Head of caudate nucleus (tissue), 42 donors: ENCODE data around the gene KIF4A.
"Not testable (repeated sequence)": the region's sequence is repeated elsewhere in the genome, so short reads cannot be mapped to it uniquely, and the experiment has no call there.

Experiments
- DNase-seq, 42 donors: peaks; one replicate each; pipeline versions ENCODE4 v3.0.0 to v3.0.0-alpha.2; 2020 to 2021; ENCODE audit warnings: mixed read lengths in 7 of 42
- intact Hi-C: fragments of 100-400 bp; cut with DNase I; formaldehyde crosslinking; loops from one replicate; pipeline ENCODE4 v1.15.0; 2022

The KIF4A gene

DNA sequence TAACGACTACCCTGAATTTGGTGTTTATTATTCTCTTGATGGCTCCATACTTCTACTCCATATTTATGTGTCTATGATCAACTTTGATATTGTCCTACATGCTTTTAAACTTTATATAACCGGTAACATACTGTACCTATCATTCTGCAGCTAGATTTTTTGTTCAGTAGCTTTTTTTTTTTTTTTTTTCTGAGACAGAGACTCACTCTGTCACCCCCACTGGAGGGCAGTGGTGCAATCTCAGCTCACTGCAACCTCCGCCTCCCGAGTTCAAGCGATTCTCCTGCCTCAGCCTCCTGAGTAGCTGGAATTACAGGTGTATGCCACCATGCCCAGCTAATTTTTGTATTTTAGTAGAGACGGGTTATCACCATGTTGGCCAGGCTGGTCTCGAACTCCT, 15.9 kb upstream of the KIF4A start:
- intact Hi-C loops, DNase-seq: not testable (repeated sequence)

DNA sequence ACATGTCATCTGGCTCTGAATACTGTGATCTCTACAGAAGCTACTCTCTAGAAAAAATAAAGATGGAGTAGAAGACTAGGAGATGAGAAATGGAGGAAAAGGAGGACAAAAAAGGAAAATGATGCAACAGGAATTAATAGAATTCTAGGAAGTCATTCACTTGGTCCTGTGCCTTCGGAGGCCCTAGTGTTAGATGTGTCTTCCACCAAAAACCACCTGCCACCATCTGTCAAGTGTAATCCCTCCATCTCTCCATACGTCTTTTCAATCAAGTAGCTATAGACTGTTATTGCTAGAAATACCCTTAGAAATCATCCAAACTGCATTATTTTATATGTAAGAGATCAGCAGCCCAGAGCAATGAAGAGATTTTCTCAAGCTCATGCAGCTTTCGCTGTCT, 10.8 kb upstream of the KIF4A start:
- no peak for DNase-seq
- intact Hi-C loops: no loop called here

DNA sequence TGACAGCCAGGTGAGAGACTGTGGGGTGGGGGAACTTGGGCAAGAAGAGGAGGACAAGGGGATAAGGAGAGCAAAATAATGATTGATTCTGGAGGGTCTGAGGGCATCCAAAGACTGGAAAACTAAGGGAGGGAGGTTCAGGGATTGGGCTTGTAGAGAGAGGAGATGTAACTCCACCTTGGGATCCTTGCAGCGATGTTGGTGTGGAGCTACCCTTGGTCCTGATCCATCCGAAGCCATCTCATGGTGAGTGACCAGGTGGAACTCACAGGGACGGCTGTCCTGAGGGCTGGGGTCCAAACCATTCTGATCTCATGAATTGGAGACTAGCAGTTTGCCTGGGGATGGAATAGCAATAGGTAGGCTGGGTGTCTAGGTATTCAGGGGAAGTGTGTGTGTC, 9.3 kb upstream of the KIF4A start:
- intact Hi-C loops: no loop called here
- DNase-seq: no peak

DNA sequence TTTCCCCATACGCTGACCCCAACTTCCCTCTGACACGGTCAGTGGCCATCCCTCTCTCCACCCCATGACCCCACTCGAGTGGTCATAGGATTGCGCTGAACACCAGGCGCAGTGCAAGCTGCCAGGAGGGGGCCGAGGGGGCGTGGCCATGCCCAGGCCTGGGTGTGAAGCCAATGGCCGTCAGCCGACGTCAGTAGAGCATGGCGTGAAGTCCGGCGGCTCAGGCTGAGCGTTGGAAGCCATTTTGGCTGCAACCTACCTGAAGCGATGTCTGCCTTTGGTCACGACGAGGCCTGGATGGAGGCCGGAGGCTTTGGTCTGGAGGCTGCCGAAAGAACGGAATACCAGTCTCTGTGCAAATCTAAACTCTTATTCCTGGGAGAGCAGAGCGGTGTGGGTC, 8.0 kb upstream of the KIF4A start, which contains the start of gene RAB41:
Gene RAB41, plus strand, starts transcription at position 222 of the 400 bp plus-strand sequence. Its CDS starts 46 bp downstream, at position 268.
- intact Hi-C loops: no loop called here
- DNase-seq: no peak

DNA sequence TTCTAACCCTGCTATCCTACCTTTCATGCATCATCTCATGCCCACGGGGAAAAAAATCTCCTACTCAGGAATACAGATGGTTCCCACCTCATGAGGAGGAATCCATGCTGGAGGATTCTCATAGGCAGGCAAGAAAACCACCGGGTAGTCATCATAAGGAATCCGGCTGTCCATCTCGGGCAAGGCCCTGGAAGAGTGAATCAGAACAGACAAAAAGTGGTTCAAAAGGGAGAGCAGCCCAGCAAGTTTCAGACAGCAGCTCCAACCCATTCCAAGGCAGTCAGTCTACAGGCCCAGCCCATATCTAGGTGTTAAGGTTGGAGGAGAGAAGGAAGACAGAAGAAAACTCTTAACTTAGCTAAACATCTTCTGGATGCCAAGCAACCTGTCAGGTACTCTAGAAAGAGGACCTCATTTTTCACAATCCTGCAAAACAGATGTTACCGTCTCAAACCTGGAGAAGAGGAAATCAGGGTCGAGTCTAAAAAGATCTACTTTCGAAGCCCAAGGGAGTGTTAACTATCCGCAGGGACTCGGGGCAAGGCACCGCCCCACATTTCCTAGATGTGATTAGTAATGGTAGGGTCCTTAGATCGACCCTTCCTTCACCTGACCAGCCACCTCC, 624 bp upstream of the KIF4A start:
- intact Hi-C loops: no loop called here
- no peak for DNase-seq

DNA sequence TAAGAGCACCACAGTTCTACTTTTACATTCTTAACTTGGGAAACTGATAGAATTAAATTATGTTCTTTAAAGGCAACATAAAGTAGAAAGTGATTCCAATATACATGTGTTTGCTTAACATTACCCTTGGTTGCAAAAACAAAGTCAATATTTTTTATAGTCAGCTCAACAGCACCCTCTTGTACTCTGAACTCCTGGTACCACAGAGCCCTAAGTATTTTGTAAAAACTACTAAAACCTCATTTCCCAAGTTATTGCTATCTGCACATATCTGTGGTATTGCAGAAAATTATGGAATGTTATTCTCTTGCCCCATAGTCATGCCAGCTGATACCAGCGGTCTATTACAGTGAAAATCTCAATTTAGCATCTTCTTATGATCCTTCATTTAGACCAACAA, 2.9 kb downstream of the KIF4A start:
- no peak for DNase-seq
- intact Hi-C loops: no loop called here

DNA sequence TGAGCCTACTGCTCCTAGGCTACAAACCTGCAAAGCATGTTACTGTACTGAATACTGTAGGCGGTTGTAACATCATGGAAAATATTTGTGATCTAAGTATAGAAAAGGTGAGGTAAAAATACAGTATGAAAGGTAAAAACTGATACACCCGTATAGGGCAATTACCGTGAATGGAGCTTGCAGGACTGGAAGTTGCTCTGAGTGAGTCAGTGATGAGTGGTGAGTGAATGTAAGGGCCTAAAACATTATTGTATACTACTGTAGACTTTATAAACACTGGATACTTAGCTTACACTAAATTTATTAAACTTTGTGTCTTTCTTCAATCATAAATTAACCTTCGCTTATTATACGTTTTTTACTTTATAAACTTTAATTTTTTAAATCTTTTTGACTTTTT, 3.7 kb downstream of the KIF4A start:
- intact Hi-C loops: no loop called here
- DNase-seq: no peak

DNA sequence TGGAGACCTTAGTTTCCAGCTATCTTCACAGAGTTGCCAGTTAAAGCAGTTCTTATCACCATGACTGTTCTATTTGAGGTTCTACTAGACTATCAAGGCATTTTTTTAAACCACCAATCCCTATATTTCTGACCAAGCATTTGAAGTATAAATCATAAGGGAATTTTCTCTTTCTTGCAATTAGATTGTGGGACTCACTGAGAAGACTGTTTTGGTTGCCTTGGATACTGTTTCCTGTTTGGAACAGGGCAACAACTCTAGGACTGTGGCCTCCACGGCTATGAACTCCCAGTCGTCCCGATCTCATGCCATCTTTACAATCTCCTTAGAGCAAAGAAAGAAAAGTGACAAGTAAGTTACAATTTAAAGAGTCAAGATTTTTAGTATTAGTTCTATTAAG, 11.8 kb downstream of the KIF4A start:
- DNase-seq: no peak
- intact Hi-C loops: no loop called here

DNA sequence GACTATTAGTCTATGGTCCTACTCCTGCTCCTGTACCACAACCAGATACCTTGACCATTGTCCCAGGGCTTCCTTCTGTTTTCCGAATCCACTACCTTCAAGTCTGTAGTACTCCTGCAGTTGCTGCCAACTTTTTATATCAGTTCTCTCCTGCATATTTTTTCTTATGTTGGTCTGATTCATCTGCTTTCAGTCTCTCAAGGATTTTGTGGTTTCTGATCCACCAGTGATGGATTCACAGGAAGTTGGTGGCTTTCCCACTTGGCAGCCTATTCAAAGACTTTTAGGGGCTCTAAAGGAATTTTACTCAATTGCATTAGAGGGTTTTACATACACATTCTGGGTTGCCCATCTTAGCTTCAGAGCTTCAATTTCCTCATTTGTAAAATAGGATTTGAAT, 23.6 kb downstream of the KIF4A start:
- no peak for DNase-seq
- intact Hi-C loops: no loop called here

DNA sequence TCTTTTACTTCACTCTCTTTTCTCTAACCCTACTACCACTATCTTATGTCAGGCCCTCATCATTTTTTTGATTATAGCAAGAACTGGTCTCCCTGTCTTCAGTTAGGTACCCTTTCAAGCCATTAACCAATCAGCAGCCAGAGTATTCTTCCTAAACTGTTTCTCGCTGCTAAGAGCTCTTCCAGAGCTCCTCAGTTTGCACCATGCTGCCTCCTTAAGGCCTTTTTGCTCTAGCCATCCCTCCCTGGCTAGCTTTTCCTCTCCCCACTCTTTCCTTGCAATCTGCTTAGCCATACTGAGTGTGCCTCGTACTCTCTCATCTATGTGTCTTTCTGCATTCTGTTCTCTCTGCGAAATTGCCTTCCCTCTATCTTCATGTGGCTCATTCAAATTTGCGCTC, 32.9 kb downstream of the KIF4A start:
- intact Hi-C loops: no loop called here
- no peak for DNase-seq

DNA sequence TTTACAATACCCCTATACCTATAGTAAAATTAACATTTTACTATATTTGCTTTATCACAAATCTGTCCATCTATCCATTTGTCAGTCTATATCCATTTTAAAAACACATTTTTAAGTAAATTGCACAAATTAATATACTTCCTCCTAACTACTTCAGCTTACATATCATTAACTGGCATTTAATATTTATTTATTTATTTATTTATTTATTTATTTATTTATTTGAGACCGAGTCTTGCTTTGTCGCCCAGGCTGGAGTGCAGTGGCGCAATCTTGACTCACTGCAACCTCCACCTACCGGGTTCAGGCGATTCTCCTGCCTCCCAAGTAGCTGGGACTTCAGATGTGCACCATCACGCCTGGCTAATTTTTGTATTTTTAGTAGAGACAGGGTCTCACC, 33.7 kb downstream of the KIF4A start:
- DNase-seq, intact Hi-C loops: not testable (repeated sequence)

DNA sequence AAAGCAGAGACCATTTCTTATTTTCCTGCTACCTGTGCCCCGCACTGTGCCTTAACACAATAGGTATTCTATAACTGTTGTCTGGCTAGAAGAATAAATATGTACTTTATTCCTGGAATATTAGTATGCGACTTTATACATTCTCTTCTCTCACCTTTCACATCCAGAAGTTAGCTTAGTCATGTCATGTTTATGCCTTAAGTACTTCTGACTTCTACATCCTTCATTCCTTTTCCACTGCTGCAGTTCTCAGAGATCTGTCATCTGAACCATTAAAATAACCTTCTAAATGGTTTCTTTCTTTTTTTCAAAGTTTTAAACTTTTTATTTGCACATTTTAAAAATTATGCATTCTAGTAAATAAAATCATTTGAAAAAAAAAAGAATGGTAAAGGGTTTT, 34.4 kb downstream of the KIF4A start:
- DNase-seq: no peak
- intact Hi-C loops: no loop called here

DNA sequence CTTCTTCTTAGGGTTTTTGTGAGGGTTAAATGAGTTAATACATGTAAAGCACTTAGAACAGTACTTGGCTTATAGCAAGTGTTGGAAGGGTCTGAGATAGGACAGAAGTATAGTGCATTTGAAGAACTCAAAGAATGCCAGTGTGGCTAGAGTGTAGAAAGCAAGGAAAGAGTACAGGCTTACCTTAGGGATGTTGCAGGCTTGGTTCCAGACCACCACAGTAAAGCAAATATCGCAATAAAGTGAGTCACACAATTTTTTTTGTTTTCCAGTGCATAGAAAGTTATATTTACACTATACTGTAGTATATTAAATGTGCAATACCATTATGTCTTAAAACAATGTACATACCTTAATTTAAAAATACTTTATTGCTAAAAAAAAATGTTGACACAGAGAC, 41.3 kb downstream of the KIF4A start:
- intact Hi-C loops: no loop called here
- no peak for DNase-seq

DNA sequence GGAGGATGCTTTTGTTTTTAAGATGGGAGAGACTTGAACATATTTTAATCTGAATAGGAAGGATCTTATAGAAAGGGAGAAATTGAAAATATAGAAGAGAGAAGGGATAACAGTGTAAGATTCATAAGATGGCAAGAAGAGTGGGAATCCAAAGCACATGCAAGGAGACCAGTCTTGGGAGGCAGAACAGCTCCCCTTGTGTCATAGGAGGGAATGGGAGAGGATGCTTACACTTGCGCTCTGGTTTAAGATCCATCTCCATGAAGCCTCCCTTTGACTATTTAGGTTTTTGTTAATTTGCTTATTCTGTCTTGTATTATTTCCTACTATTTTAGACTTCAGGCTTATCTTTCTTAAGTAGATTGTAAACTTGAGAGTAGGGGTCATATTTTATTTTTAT, 42.7 kb downstream of the KIF4A start:
- DNase-seq: no peak
- intact Hi-C loops: no loop called here

DNA sequence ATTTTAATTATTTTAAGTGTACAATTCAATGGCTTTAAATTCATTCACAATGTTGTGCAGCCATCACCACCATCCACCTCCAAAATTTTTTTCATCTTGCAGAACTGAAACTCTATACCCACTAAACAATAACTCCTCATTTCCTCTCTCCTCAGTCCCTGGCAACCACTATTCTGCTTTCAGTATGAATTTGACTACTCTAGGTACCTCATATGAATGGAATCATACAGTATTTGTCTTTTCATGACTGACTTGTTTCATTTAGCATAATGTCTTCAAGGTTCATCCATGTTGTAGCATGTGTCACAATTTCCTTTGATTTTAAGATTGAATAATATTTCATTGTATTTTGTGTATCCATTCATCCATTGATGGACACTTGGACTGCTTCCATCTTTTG, 46.9 kb downstream of the KIF4A start:
- no peak for DNase-seq
- intact Hi-C loops: no loop called here

DNA sequence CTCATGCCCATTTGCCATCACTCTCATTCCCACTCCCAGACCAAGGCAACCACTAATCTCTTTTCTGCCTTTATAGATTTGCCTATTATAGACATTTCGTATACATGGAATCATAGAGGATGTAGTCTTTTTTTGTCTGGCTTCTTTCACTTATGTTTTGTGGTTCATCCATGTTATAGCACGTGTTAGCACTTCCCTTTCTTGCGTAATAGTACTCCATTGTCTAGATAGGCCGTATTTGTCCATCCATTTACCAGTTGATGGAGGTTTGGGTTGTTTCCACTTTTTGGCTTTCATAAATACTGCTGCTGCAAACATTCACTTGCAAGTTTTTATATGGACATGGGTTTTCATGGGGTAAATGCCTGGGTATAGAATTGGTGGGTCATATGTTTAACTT, 48.4 kb downstream of the KIF4A start:
- DNase-seq: no peak
- intact Hi-C loops: no loop called here

DNA sequence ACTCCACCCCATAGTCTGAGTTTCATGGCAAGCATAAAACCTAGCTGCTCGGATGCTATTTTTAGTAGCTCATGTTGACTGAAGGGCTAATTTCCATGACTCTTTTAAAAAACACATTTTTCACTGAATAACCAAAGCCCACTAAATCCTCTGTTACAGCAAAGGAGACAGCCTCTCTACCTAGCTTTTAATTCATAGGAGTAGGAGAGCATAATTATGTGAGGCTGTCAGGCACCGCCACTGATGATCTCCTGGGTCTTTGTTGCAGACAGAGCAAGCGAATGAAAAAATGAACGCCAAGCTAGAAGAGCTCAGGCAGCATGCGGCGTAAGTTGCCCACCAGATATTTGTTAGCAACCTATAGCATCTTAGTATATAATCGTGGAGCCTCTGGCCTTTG, 53.5 kb downstream of the KIF4A start:
- intact Hi-C loops: no loop called here
- DNase-seq: no peak

DNA sequence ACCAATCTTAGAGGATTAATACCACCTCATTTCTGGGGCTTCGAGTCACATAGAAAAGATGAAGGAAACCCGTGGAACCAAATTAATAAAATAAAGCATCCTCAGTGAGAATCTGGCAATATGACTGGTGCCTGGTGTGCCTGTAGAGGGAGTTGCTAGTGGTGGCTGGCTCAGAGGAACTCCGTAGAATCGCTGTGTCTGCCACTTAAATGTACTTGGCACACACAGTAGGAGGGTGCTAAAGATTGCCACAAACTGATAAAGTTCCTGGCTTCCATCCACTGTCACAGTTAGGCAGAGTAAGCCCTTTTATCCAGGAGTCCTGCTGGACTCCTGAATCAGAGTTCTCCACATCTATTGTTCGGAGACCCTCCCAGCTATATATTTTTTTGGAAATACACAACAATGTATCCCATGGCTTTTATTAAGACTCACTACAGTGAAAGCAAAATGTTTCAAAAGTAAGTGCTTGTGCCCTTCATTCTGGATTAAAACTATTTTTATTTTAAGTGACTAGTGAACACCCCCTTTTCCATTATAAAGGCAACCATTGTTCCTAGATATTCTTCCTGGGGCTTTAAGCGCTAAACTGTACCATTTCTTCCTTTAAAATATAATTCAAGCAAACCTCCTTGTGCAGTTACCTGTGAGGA, 56.6 kb downstream of the KIF4A start:
- DNase-seq: no peak

DNA sequence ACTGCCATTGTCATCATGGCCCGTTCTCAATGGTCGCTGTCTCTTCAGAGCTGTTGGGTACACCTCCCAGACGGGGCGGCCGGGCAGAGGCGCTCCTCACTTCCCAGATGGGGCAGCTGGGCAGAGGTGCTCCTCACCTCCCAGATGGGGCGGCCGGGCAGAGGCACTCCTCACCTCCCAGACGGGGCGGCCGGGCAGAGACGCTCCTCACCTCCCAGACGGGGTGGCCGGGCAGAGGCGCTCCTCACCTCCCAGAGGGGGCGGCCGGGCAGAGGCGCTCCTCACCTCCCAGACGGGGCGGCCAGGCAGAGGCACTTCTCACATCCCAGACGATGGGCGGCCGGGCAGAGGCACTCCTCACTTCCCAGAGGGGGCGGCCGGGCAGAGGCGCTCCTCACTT, 58.9 kb downstream of the KIF4A start:
- DNase-seq, intact Hi-C loops: not testable (repeated sequence)

More for the DNA sequence above, 56.6 kb downstream of the KIF4A start:
- intact Hi-C loops: no loop called here

DNA sequence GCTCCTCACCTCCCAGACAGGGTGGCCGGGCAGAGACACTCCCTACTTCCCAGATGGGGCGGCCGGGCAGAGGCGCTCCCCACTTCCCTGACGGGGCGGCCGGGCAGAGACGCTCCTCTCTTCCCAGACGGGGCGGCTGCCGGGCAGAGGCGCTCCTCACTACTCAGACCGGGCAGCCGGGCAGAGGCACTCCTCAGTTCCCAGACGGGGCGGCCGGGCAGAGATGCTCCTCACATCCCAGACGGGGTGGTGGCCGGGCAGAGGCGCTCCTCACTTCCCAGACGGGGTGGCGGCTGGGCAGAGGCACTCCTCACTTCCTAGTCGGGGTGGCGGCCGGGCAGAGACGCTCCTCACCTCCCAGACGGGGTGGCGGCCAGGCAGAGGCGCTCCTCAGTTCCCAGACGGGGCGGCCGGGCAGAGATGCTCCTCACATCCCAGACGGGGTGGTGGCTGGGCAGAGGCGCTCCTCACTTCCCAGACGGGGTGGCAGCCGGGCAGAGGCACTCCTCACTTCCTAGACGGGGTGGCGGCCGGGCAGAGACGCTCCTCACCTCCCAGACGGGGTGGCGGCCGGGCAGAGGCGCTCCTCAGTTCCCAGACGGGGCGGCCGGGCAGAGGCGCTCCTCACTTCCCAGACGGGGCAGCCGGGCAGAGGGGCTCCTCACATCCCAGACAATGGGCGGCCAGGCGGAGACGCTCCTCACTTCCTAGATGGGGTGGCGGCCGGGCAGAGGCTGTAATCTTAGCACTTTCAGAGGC, 59.6 kb downstream of the KIF4A start:
- DNase-seq, intact Hi-C loops: not testable (repeated sequence)

DNA sequence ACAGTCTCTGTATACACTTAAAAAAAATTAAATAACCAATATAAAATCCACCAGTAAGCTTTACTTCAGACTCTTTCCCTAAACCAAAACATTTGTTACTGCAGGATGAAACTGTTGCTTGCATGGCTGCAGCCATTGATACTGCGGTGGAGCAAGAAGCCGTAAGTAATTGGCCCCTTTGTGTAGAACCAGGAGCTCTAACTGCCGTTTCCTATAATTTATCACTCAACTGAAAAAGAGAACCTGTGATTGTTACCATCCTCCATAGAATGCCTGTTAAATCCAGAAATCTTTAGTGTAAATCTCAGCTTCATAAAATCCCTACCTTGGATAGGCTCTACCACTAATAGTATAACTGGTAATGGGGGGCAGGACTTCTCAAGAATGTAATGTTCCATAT, 62.6 kb downstream of the KIF4A start:
- intact Hi-C loops: no loop called here

More for the DNA sequence above, 62.6 kb downstream of the KIF4A start:
- no peak for DNase-seq
